ENCODE data around the gene GJD3. TPM values are rescaled to one million over a fixed set of nuclear protein-coding genes. Genes with fewer than 3 reads are reported as not detected.

GJD3 gene
- total RNA-seq, 4 donors from 2014 or later, result 2.5 TPM; not detected in 3

DNA sequence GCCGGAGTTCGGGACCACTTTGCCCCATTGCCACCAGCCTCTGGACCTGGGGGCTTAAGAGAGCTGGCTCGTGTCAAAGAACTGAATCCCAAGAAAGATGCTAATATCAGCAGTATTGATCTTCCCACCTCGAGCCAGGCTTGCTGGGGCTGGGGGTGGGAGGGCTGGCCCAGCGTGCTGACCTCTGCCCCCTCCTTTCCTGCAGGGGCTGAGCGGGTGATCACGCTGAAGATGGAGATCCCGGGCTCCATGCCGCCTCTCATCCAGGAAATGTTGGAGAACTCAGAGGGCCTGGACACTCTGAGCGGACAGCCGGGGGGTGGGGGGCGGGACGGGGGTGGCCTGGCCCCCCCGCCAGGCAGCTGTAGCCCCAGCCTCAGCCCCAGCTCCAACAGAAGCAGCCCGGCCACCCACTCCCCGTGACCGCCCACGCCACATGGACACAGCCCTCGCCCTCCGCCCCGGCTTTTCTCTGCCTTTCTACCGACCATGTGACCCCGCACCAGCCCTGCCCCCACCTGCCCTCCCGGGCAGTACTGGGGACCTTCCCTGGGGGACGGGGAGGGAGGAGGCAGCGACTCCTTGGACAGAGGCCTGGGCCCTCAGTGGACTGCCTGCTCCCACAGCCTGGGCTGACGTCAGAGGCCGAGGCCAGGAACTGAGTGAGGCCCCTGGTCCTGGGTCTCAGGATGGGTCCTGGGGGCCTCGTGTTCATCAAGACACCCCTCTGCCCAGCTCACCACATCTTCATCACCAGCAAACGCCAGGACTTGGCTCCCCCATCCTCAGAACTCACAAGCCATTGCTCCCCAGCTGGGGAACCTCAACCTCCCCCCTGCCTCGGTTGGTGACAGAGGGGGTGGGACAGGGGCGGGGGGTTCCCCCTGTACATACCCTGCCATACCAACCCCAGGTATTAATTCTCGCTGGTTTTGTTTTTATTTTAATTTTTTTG lies 8.5 kb downstream of the GJD3 start:
- ATAC-seq, result no peak
- Histone ChIP-seq H3K27me3 (no peaks in the 10 kb centered on the region), H3K4me1 (peaks cover 0 to 74% (median 18%) of the 10 kb centered on the region in 3 donors), H3K36me3 (peaks cover 0 to 59% of the 10 kb centered on the region in 2 donors), H3K9me3 (no peaks in the 10 kb centered on the region), H3K27ac (peak overlapping the region in 3 of 4 donors; percentile 55 to 67 (median 65)), H3K4me3 (no peak overlapping the region)
- TF ChIP-seq POLR2A (IDR thresholded peaks at IDR 0.05), result no peak
- TF ChIP-seq POLR2AphosphoS5 (IDR thresholded peaks at IDR 0.05), result no peak
- no peak for TF ChIP-seq EP300 (IDR thresholded peaks at IDR 0.05)
- TF ChIP-seq, protein P1, sequence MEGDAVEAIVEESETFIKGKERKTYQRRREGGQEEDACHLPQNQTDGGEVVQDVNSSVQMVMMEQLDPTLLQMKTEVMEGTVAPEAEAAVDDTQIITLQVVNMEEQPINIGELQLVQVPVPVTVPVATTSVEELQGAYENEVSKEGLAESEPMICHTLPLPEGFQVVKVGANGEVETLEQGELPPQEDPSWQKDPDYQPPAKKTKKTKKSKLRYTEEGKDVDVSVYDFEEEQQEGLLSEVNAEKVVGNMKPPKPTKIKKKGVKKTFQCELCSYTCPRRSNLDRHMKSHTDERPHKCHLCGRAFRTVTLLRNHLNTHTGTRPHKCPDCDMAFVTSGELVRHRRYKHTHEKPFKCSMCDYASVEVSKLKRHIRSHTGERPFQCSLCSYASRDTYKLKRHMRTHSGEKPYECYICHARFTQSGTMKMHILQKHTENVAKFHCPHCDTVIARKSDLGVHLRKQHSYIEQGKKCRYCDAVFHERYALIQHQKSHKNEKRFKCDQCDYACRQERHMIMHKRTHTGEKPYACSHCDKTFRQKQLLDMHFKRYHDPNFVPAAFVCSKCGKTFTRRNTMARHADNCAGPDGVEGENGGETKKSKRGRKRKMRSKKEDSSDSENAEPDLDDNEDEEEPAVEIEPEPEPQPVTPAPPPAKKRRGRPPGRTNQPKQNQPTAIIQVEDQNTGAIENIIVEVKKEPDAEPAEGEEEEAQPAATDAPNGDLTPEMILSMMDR (IDR thresholded peaks at IDR 0.05), result no peak
- WGBS, 2 donors (ENCODE audit: low coverage in 1 of 2), result 46 to 48% methylated on average over 3 to 4 of the region's 33 CpGs

DNA sequence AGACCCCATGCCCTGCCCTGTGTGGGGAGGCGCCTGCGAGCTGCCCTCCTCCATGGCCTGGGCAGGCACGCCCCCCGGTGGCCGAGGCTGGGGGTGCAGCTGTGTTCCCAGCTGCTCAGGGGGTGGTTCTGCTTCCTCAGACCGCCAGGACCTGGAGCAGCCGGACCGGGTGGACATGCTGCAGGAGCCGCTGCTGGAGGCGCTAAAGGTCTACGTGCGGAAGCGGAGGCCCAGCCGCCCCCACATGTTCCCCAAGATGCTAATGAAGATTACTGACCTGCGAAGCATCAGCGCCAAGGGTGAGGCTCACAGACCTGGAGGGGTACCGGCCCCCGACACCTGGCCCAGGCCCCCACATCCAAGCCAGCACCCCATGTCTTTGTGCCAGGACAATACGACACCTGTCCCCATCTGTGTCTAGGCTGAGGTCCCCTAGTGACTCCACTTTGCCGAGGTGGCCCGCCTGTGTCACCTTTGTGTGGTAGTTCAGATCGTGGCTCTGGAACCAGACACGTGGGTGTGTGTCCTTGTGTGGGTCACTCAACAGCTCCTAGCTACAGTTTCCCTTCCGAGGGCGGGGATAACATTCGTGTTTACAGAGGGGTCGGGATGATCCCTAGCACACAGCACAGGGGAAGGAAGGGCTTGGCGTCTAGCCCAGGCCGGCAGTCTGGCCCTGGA lies 9.3 kb downstream of the GJD3 start:
- Histone ChIP-seq H3K27me3 (no peaks in the 10 kb centered on the region), H3K4me3 (no peak overlapping the region), H3K36me3 (peaks cover 0 to 67% of the 10 kb centered on the region in 2 donors), H3K27ac (peak overlapping the region in 3 of 4 donors; percentile 55 to 67 (median 65)), H3K9me3 (no peaks in the 10 kb centered on the region), H3K4me1 (peaks cover 0 to 82% (median 22%) of the 10 kb centered on the region in 3 donors)
- TF ChIP-seq POLR2AphosphoS5 (IDR thresholded peaks at IDR 0.05) (peak; percentile 15), EP300 (IDR thresholded peaks at IDR 0.05) (no peak)
- TF ChIP-seq, protein P1 (IDR thresholded peaks at IDR 0.05), result peak in 3 of 4 experiments; percentile 98 to 99 (median 98)
- WGBS, 2 donors (ENCODE audit: low coverage in 1 of 2), result 100% methylated on average over 1 of the region's 29 CpGs; no CpG with 5 or more reads in 1 of the 2 donors
- ATAC-seq, result peak; percentile 69

DNA sequence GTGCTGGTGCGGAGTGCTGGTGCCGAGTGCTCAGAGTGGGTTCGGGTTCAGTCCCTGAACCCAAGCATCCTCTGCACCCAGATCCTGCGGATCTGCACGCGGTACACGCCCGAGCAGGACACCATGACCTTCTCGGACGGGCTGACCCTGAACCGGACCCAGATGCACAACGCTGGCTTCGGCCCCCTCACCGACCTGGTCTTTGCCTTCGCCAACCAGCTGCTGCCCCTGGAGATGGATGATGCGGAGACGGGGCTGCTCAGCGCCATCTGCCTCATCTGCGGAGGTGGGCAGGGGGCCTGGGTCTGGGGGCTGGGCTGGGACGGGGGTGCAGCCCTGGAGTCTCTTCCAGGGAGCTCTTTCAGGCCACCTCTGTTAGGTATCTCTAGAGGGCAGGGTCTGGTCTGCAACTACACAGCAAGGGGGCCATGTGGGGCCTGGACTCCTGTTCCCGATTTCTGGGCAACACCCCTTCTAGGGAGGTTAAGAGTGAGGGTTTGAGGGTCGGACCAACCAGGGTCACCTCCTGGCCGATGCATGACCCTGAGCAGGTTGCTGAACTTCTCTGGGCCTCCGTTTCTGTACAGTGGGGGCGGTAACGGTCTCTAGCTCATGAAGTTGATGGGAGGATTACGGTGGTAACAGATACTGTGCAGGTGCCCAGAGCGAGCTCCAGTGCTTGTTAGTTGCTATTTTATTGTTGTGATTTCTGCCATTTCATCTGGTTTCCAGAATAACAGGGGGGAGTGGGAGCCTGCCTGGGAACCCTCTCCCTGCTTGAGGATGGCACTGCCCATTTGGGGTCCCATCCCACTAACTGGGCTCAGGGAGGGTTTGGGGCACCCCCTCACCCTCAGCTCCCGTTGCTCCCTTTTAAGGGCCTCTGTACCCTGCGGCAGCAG lies 10.1 kb downstream of the GJD3 start:
- Histone ChIP-seq H3K36me3 (peaks cover 0 to 74% of the 10 kb centered on the region in 2 donors), H3K4me3 (no peak overlapping the region), H3K27ac (peak overlapping the region in 3 of 4 donors; percentile 22 to 67 (median 28)), H3K4me1 (peaks cover under 1 to 90% (median 29%) of the 10 kb centered on the region in 3 donors), H3K9me3 (no peaks in the 10 kb centered on the region), H3K27me3 (no peaks in the 10 kb centered on the region)
- ATAC-seq, result no peak
- TF ChIP-seq EP300 (IDR thresholded peaks at IDR 0.05), result no peak
- 42 to 78% methylated on average over 6 to 8 of the region's 30 CpGs for WGBS, 2 donors (ENCODE audit: low coverage in 1 of 2)

DNA sequence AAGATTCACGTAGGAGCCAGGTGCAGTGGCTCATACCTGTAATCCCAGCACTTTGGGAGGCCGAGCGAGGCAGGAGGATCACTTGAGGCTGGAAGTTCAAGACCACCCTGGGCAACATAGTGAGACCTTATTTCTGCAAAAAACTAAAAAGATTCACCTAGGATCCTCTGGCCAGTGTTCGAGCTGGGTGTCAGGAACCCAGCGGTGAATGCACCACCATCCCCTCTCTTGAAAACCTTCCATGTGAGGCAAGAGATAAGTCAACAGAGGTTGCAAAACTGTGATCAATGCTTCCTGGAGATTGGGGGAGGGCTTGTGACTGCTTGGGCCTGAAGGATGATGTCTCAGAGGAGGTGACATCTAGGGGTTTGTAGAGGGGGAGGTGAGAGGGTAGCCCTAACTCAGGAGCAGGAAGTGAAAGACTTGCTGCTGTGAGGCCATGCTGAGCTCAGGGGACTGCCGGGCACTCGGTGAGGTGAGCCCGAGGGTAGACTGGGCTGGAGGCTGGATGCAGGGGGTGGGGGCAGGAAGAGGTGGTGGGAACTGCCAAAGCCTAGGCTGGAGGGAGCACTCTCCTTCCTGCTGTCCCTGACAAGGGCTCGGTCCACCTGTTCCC lies 11.7 kb downstream of the GJD3 start:
- no peak for ATAC-seq
- TF ChIP-seq EP300 (IDR thresholded peaks at IDR 0.05), result no peak
- TF ChIP-seq POLR2AphosphoS5 (IDR thresholded peaks at IDR 0.05), result no peak
- TF ChIP-seq POLR2A (IDR thresholded peaks at IDR 0.05), result no peak
- TF ChIP-seq, protein P1 (IDR thresholded peaks at IDR 0.05), result no peak
- peaks cover 0 to 88% of the 10 kb centered on the region in 2 donors for H3K36me3 ChIP-seq
- peaks cover 9 to 93% (median 45%) of the 10 kb centered on the region in 3 donors for H3K4me1 ChIP-seq
- H3K27me3 ChIP-seq, result no peaks in the 10 kb centered on the region
- peak overlapping the region in 1 of 4 donors; percentile 95 for H3K27ac ChIP-seq
- WGBS, 2 donors (ENCODE audit: low coverage in 1 of 2), result 80 to 93% methylated on average over 2 to 6 of the region's 9 CpGs
- H3K4me3 ChIP-seq, result no peak overlapping the region
- H3K9me3 ChIP-seq, result no peaks in the 10 kb centered on the region

Measured in gastroesophageal sphincter (tissue), 4 donors.